Dermis microvascular lymphatic vessel endothelial cell (primary cell): ENCODE data around the gene PRR16. TPM values are rescaled to one million over a fixed set of nuclear protein-coding genes. Genes with fewer than 3 reads are reported as not detected.

Experiments
- DNase-seq, 2 donors: peaks; one replicate each; pipeline versions ENCODE4 v3.0.0 to v3.0.0-alpha.2; 2010; ENCODE audit warnings: low read depth in 2 of 2
- total RNA-seq: library from RNA; depleted of rRNA; stranded (reverse); fragments of >200 nt; gene quantifications from 2 replicates; pipeline ENCODE4 v1.2.1, GENCODE V29; 2014

The PRR16 gene
- total RNA-seq, 1 donor from 2014 or later, result not detected

- DNase-seq, result no peak
Observed at GRCh38 chr5:120567066-120567465, 103.0 kb downstream of the PRR16 start.

- no peak for DNase-seq
Observed at GRCh38 chr5:120567921-120568320, 103.8 kb downstream of the PRR16 start.

- DNase-seq, result no peak
Observed at GRCh38 chr5:120568711-120569110, 104.6 kb downstream of the PRR16 start.

- DNase-seq, result no peak
Observed at GRCh38 chr5:120576588-120576987, 112.5 kb downstream of the PRR16 start.

- no peak for DNase-seq
Observed at GRCh38 chr5:120582635-120583034, 118.5 kb downstream of the PRR16 start.

GRCh38 chr5:120586646-120587045 is 122.5 kb downstream of the PRR16 start:
- no peak for DNase-seq

- DNase-seq, result no peak
Observed at GRCh38 chr5:120591911-120592310, 127.8 kb downstream of the PRR16 start.

- DNase-seq, result no peak
Observed at GRCh38 chr5:120599576-120599975, 135.5 kb downstream of the PRR16 start.

GRCh38 chr5:120600639-120601038 is 136.5 kb downstream of the PRR16 start:
- no peak for DNase-seq

- no peak for DNase-seq
Observed at GRCh38 chr5:120602033-120602432, 137.9 kb downstream of the PRR16 start.

- DNase-seq, result no peak
Observed at GRCh38 chr5:120604884-120605283, 140.8 kb downstream of the PRR16 start.

- no peak for DNase-seq
Observed at GRCh38 chr5:120605325-120606079, 141.4 kb downstream of the PRR16 start.

- DNase-seq, result no peak
Observed at GRCh38 chr5:120609570-120609969, 145.5 kb downstream of the PRR16 start.

GRCh38 chr5:120610145-120610544 is 146.0 kb downstream of the PRR16 start:
- DNase-seq, result no peak

- DNase-seq, result no peak
Observed at GRCh38 chr5:120613729-120614128, 149.6 kb downstream of the PRR16 start.

GRCh38 chr5:120614531-120615180 is 150.6 kb downstream of the PRR16 start:
- no peak for DNase-seq

GRCh38 chr5:120615967-120616645 is 152.0 kb downstream of the PRR16 start:
- DNase-seq, result no peak

- no peak for DNase-seq
Observed at GRCh38 chr5:120621339-120621738, 157.2 kb downstream of the PRR16 start.

- no peak for DNase-seq
Observed at GRCh38 chr5:120624021-120624563, 160.0 kb downstream of the PRR16 start.

- DNase-seq, result no peak
Observed at GRCh38 chr5:120628156-120628555, 164.1 kb downstream of the PRR16 start.

- no peak for DNase-seq
Observed at GRCh38 chr5:120630550-120630949, 166.4 kb downstream of the PRR16 start.

GRCh38 chr5:120631611-120632010 is 167.5 kb downstream of the PRR16 start:
- no peak for DNase-seq
